Activated T-cell treated with anti-CD3 and anti-CD28 coated beads, Interleukin-2, amount 50 U/mL, for 4 hours (primary cell): ENCODE results near the gene PTGES3L. TPM values are rescaled to one million over a fixed set of nuclear protein-coding genes. Genes with fewer than 3 reads are reported as not detected.

Experiments used
- ATAC-seq, 2 donors: fragments of 200-7000 bp; cut with Tn5 transposase; one replicate each; pipeline ENCODE4 v1.10.0; 2021
- DNase-seq: peaks from one replicate; pipeline ENCODE4 v3.0.0-alpha.2; 2020
- H3K27me3 Mint-ChIP-seq: one replicate; pipeline ENCODE4 v1.8.0; 2021; ENCODE audit warnings: low read depth, mixed read lengths
- H3K36me3 Mint-ChIP-seq: one replicate; pipeline ENCODE4 v1.8.0; 2022; ENCODE audit warnings: mixed read lengths; ENCODE audit not compliant: insufficient read depth
- H3K4me1 Mint-ChIP-seq: one replicate; pipeline ENCODE4 v1.8.0; 2021; ENCODE audit warnings: low read depth, mixed read lengths
- H3K4me3 Mint-ChIP-seq: one replicate; pipeline ENCODE4 v1.8.0; 2021; ENCODE audit warnings: mild to moderate bottlenecking, moderate library complexity, mixed read lengths
- H3K9me3 Mint-ChIP-seq: one replicate; pipeline ENCODE4 v1.8.0; 2021; ENCODE audit warnings: mixed read lengths
- total RNA-seq, 3 donors: library from RNA; stranded (reverse); gene quantifications; one replicate each; pipeline ENCODE4 v1.2.1, GENCODE V29; 2021

PTGES3L gene
- total RNA-seq: under 1 TPM; 0.24 to 0.30 (median 0.25) TPM

GRCh38 chr17:42979511-42980273, at the start of gene PTGES3L:
TSS of gene PTGES3L (minus strand) at chr17:42980080. CDS start at chr17:42980053, 27 bp downstream.
- H3K36me3 Mint-ChIP-seq: peaks cover 2% of the 10 kb centered on the region
- no peaks in the 10 kb centered on the region for H3K27me3 Mint-ChIP-seq
- DNase-seq: no peak
- peak within 1 kb of the TSS; percentile 100 for H3K4me3 Mint-ChIP-seq
- peak; percentile 47 to 63 for ATAC-seq
- no peaks in the 10 kb centered on the region for H3K9me3 Mint-ChIP-seq
- H3K4me1 Mint-ChIP-seq: peaks cover 31% of the 10 kb centered on the region

GRCh38 chr17:43028221-43028861, 48.5 kb upstream of the PTGES3L start:
- no peak overlapping the region for H3K4me3 Mint-ChIP-seq
- ATAC-seq (no peak), DNase-seq (no peak)
- no peaks in the 10 kb centered on the region for H3K36me3 Mint-ChIP-seq
- no peaks in the 10 kb centered on the region for H3K27me3 Mint-ChIP-seq
- peaks cover 8% of the 10 kb centered on the region for H3K4me1 Mint-ChIP-seq
- H3K9me3 Mint-ChIP-seq: no peaks in the 10 kb centered on the region

- no peaks in the 10 kb centered on the region for H3K9me3 Mint-ChIP-seq
- H3K4me1 Mint-ChIP-seq: peaks cover 8% of the 10 kb centered on the region
- DNase-seq (no peak), ATAC-seq (no peak)
- H3K27me3 Mint-ChIP-seq: no peaks in the 10 kb centered on the region
- H3K36me3 Mint-ChIP-seq: no peaks in the 10 kb centered on the region
- no peak overlapping the region for H3K4me3 Mint-ChIP-seq
Observed at GRCh38 chr17:43027091-43028032, 47.5 kb upstream of the PTGES3L start.

GRCh38 chr17:43026595-43026994, 46.7 kb upstream of the PTGES3L start:
- ATAC-seq: no peak
- Mint-ChIP-seq H3K9me3 (no peaks in the 10 kb centered on the region), H3K36me3 (no peaks in the 10 kb centered on the region), H3K4me1 (peaks cover 9% of the 10 kb centered on the region), H3K27me3 (no peaks in the 10 kb centered on the region), H3K4me3 (peak overlapping the region; percentile 57)
- DNase-seq: no peak

- DNase-seq: no peak
- Mint-ChIP-seq H3K4me3 (peak overlapping the region; percentile 73), H3K4me1 (peaks cover 13% of the 10 kb centered on the region), H3K27me3 (no peaks in the 10 kb centered on the region), H3K36me3 (no peaks in the 10 kb centered on the region), H3K9me3 (no peaks in the 10 kb centered on the region)
- no peak for ATAC-seq
Observed at GRCh38 chr17:43025766-43026537, 46.1 kb upstream of the PTGES3L start.

GRCh38 chr17:43025290-43025657, 45.4 kb upstream of the PTGES3L start:
- peak overlapping the region; percentile 73 for H3K4me3 Mint-ChIP-seq
- DNase-seq (no peak), ATAC-seq (no peak)
- H3K27me3 Mint-ChIP-seq: no peaks in the 10 kb centered on the region
- no peaks in the 10 kb centered on the region for H3K9me3 Mint-ChIP-seq
- peaks cover 16% of the 10 kb centered on the region for H3K4me1 Mint-ChIP-seq
- no peaks in the 10 kb centered on the region for H3K36me3 Mint-ChIP-seq

- no peaks in the 10 kb centered on the region for H3K27me3 Mint-ChIP-seq
- H3K4me3 Mint-ChIP-seq: peak within 1 kb of the TSS; percentile 84
- DNase-seq: peak; percentile 76
- H3K9me3 Mint-ChIP-seq: no peaks in the 10 kb centered on the region
- peak; percentile 57 to 60 for ATAC-seq
- peaks cover 22% of the 10 kb centered on the region for H3K4me1 Mint-ChIP-seq
- H3K36me3 Mint-ChIP-seq: no peaks in the 10 kb centered on the region
Observed at GRCh38 chr17:43024407-43025289, 44.8 kb upstream of the PTGES3L start, which contains the start of gene RND2. TSS of gene RND2 (plus strand) at chr17:43025231. CDS start at chr17:43025348, 117 bp downstream.

DNA sequence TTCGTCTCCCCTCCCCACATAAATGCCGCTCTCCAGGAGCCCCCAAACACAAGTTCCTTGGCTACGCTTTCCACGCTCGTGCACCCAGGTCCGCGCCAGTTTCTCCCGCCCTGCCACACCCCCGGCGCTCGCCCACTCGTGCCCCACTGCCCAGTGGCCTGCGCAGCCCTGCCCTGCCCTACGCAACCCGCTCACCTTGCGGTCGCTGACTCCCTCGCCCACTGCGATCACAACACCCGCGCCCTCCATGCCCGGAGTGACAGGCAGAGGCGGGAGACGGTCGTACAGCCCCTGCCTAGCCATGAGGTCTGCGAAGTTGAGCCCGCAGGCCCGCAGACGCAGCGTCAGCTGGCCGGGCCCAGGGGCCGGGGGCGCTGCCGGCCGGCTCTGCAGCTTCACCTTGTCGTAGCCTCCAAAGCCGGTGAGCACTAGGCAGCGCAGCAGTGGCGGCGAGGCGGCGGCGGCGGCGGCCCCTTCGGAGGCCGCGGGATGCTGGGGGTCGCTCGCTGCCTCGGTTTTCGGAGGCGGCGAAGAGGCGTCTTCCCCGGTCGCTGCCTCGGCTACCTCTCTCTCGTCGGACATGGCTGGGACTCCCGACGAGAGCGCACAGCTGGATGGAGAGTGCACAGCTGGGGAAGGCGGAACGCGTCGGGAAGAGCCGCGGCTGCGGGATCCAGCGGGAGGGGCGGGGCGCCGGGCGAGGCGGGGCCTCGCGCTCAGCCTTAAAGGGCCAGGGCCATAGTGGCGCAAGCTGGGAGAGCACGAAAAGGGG, 42.0 kb upstream of the PTGES3L start, which contains the start of gene VAT1:
Gene VAT1 (minus strand): TSS at position 645 of the 772 bp plus-strand sequence. CDS start 63 bp downstream, at position 582.
- ATAC-seq: peak; percentile 70 to 72
- H3K4me1 Mint-ChIP-seq: peaks cover 35% of the 10 kb centered on the region
- DNase-seq: peak; percentile 52
- H3K36me3 Mint-ChIP-seq: no peaks in the 10 kb centered on the region
- no peaks in the 10 kb centered on the region for H3K9me3 Mint-ChIP-seq
- H3K27me3 Mint-ChIP-seq: no peaks in the 10 kb centered on the region
- H3K4me3 Mint-ChIP-seq: peak within 1 kb of the TSS; percentile 80

DNA sequence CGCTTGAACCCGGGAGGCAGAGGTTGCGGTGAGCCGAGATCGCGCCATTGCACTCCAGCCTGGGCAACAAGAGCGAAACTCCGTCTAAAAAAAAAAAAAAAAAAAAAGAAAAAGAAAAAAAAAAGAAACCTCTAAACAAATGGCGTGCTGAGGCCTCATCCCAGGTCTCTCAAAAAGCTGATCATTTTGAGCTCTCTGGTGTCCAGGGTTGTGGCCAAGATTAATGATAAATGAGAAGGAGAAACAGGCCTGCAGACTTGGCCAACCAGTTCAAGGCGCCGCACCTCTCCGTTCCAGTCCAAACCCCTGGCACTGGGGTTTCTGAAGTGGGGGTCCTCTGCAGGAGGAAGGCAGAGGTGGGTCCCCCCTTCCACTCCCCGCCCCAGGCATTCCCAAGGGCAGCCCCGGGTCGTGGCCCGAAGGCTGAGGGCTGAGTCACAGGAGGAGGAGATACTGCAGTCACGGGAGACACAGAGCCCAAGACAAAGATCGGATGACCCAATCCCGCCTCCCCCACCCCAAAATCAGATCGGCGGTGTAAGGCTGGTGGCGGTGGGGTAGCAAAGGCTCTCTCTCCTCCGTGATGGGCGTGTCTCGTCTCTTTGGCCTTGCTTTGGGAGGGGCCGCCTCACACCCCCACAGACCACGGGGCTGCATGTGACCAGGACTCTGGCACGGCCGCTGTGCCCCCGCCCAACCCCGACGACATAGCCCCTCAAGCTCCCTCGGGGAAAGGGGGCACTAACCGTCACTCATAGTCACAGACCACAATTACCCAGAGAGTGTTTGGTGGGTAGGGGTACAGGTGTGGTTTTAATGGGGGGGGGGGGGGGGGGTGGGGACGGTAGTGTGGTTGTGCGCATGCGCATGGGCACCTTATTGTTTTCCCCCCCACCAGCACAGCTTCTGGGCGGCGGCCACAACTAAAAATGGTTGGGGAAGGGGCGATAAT, 41.2 kb upstream of the PTGES3L start:
- H3K4me1 Mint-ChIP-seq: peaks cover 35% of the 10 kb centered on the region
- DNase-seq (peak; percentile 32), ATAC-seq (peak in 1 of 2 donors; percentile 1)
- peak overlapping the region; percentile 80 for H3K4me3 Mint-ChIP-seq
- no peaks in the 10 kb centered on the region for H3K9me3 Mint-ChIP-seq
- no peaks in the 10 kb centered on the region for H3K36me3 Mint-ChIP-seq
- no peaks in the 10 kb centered on the region for H3K27me3 Mint-ChIP-seq

- H3K9me3 Mint-ChIP-seq: no peaks in the 10 kb centered on the region
- ATAC-seq (no peak), DNase-seq (no peak)
- no peaks in the 10 kb centered on the region for H3K27me3 Mint-ChIP-seq
- no peaks in the 10 kb centered on the region for H3K36me3 Mint-ChIP-seq
- H3K4me3 Mint-ChIP-seq: peak overlapping the region; percentile 46
- H3K4me1 Mint-ChIP-seq: peaks cover 35% of the 10 kb centered on the region
Observed at GRCh38 chr17:43020030-43020621, 40.2 kb upstream of the PTGES3L start.

- peaks cover 33% of the 10 kb centered on the region for H3K4me1 Mint-ChIP-seq
- H3K9me3 Mint-ChIP-seq: no peaks in the 10 kb centered on the region
- H3K4me3 Mint-ChIP-seq: no peak overlapping the region
- no peak for DNase-seq
- ATAC-seq: no peak
- H3K27me3 Mint-ChIP-seq: no peaks in the 10 kb centered on the region
- H3K36me3 Mint-ChIP-seq: peaks cover 2% of the 10 kb centered on the region
Observed at GRCh38 chr17:43019418-43019817, 39.5 kb upstream of the PTGES3L start.
